ENCODE data around the gene LHCGR. TPM values are rescaled to one million over a fixed set of nuclear protein-coding genes. Genes with fewer than 3 reads are reported as not detected.

LHCGR gene
- total and polyA plus RNA-seq, 2 experiments from 2014 or later = 0.45 to 0.66 TPM

GRCh38 chr2:48754874-48755273, 650 bp downstream of the LHCGR start:
- Histone ChIP-seq H3K9me2 (ENCODE audit: insufficient read depth) (peaks cover 4% of the 10 kb centered on the region; the same call in 1 of the 2 replicates), H3K4me2 (peak overlapping the region; percentile 80), H3F3A (replicated peaks; ENCODE audit: low read depth) (no peaks in the 10 kb centered on the region), H3K27me3 (ENCODE audit: insufficient read depth) (peaks cover 27% of the 10 kb centered on the region), H3K27ac (ENCODE audit: low read depth) (no peak overlapping the region), H2AFZ (peak overlapping the region; percentile 99), H3K4me3 (peak overlapping the region; percentile 59), H3K4me1 (ENCODE audit: insufficient read depth) (peaks cover 16% of the 10 kb centered on the region), H3K79me2 (replicated peaks; ENCODE audit: insufficient read depth) (no peaks in the 10 kb centered on the region), H3K36me3 (ENCODE audit: insufficient read depth) (no peaks in the 10 kb centered on the region), H4K20me1 (replicated peaks; ENCODE audit: insufficient read depth) (no peaks in the 10 kb centered on the region)
- ATAC-seq (peak; percentile 59), DNase-seq (ENCODE audit: low spot score) (peak; percentile 39)
- no peaks in the 10 kb centered on the region for H3K9me3 Mint-ChIP-seq
- no peaks in the 10 kb centered on the region for H3K36me3 Mint-ChIP-seq (ENCODE audit: low read depth)
- H3K27ac Mint-ChIP-seq = no peak overlapping the region
- peaks cover 31% of the 10 kb centered on the region for H3K4me1 Mint-ChIP-seq
- H3K27me3 Mint-ChIP-seq (ENCODE audit: insufficient read depth, low read depth, poor library complexity) = peaks cover 17% of the 10 kb centered on the region
- TF ChIP-seq, protein P1, sequence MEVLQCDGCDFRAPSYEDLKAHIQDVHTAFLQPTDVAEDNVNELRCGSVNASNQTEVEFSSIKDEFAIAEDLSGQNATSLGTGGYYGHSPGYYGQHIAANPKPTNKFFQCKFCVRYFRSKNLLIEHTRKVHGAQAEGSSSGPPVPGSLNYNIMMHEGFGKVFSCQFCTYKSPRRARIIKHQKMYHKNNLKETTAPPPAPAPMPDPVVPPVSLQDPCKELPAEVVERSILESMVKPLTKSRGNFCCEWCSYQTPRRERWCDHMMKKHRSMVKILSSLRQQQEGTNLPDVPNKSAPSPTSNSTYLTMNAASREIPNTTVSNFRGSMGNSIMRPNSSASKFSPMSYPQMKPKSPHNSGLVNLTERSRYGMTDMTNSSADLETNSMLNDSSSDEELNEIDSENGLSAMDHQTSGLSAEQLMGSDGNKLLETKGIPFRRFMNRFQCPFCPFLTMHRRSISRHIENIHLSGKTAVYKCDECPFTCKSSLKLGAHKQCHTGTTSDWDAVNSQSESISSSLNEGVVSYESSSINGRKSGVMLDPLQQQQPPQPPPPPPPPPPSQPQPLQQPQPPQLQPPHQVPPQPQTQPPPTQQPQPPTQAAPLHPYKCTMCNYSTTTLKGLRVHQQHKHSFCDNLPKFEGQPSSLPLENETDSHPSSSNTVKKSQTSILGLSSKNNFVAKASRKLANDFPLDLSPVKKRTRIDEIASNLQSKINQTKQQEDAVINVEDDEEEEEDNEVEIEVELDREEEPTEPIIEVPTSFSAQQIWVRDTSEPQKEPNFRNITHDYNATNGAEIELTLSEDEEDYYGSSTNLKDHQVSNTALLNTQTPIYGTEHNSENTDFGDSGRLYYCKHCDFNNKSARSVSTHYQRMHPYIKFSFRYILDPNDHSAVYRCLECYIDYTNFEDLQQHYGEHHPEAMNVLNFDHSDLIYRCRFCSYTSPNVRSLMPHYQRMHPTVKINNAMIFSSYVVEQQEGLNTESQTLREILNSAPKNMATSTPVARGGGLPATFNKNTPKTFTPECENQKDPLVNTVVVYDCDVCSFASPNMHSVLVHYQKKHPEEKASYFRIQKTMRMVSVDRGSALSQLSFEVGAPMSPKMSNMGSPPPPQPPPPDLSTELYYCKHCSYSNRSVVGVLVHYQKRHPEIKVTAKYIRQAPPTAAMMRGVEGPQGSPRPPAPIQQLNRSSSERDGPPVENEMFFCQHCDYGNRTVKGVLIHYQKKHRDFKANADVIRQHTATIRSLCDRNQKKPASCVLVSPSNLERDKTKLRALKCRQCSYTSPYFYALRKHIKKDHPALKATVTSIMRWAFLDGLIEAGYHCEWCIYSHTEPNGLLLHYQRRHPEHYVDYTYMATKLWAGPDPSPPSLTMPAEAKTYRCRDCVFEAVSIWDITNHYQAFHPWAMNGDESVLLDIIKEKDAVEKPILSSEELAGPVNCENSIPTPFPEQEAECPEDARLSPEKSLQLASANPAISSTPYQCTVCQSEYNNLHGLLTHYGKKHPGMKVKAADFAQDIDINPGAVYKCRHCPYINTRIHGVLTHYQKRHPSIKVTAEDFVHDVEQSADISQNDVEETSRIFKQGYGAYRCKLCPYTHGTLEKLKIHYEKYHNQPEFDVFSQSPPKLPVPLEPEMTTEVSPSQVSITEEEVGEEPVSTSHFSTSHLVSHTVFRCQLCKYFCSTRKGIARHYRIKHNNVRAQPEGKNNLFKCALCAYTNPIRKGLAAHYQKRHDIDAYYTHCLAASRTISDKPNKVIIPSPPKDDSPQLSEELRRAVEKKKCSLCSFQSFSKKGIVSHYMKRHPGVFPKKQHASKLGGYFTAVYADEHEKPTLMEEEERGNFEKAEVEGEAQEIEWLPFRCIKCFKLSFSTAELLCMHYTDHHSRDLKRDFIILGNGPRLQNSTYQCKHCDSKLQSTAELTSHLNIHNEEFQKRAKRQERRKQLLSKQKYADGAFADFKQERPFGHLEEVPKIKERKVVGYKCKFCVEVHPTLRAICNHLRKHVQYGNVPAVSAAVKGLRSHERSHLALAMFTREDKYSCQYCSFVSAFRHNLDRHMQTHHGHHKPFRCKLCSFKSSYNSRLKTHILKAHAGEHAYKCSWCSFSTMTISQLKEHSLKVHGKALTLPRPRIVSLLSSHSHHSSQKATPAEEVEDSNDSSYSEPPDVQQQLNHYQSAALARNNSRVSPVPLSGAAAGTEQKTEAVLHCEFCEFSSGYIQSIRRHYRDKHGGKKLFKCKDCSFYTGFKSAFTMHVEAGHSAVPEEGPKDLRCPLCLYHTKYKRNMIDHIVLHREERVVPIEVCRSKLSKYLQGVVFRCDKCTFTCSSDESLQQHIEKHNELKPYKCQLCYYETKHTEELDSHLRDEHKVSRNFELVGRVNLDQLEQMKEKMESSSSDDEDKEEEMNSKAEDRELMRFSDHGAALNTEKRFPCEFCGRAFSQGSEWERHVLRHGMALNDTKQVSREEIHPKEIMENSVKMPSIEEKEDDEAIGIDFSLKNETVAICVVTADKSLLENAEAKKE (CRISPR knock-in tag; IDR thresholded peaks at IDR 0.05) = no peak
- no peak for TF ChIP-seq STAT1 (IDR thresholded peaks at IDR 0.05; ENCODE audit: unreplicated experiment)
- no peak for TF ChIP-seq POLR2AphosphoS5 (IDR thresholded peaks at IDR 0.05; ENCODE audit: low read depth)
- TF ChIP-seq, protein P2, sequence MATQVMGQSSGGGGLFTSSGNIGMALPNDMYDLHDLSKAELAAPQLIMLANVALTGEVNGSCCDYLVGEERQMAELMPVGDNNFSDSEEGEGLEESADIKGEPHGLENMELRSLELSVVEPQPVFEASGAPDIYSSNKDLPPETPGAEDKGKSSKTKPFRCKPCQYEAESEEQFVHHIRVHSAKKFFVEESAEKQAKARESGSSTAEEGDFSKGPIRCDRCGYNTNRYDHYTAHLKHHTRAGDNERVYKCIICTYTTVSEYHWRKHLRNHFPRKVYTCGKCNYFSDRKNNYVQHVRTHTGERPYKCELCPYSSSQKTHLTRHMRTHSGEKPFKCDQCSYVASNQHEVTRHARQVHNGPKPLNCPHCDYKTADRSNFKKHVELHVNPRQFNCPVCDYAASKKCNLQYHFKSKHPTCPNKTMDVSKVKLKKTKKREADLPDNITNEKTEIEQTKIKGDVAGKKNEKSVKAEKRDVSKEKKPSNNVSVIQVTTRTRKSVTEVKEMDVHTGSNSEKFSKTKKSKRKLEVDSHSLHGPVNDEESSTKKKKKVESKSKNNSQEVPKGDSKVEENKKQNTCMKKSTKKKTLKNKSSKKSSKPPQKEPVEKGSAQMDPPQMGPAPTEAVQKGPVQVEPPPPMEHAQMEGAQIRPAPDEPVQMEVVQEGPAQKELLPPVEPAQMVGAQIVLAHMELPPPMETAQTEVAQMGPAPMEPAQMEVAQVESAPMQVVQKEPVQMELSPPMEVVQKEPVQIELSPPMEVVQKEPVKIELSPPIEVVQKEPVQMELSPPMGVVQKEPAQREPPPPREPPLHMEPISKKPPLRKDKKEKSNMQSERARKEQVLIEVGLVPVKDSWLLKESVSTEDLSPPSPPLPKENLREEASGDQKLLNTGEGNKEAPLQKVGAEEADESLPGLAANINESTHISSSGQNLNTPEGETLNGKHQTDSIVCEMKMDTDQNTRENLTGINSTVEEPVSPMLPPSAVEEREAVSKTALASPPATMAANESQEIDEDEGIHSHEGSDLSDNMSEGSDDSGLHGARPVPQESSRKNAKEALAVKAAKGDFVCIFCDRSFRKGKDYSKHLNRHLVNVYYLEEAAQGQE (IDR thresholded peaks at IDR 0.05; ENCODE audit: unreplicated experiment) = no peak
- TF ChIP-seq CREB1 (CRISPR knock-in tag; IDR thresholded peaks at IDR 0.05; ENCODE audit: low read depth) = no peak
- TF ChIP-seq EZH2phosphoT487 (IDR thresholded peaks at IDR 0.05; ENCODE audit: unreplicated experiment) = no peak
- TF ChIP-seq EZH2 (IDR thresholded peaks at IDR 0.05; ENCODE audit: low read depth, unreplicated experiment) = no peak
- TF ChIP-seq CTCF (conservative IDR thresholded peaks at IDR 0.05; ENCODE audit: low read depth in 2 of 2) = no peak
- H3K4me3 Mint-ChIP-seq = peak overlapping the region; percentile 71

All from GM23338 (cell line).